AG09319 (cell line): Measurements from ENCODE around the gene BTD.

Experiments used
- DNase-seq: peaks from one replicate; pipeline ENCODE4 v3.0.0-alpha.2; 2010; ENCODE audit warnings: low read depth; ENCODE audit errors: extremely low read depth
- CTCF ChIP-seq: IDR thresholded peaks from 2 replicates; pipeline ENCODE4 v1.5.1; 2011; ENCODE audit warnings: low read depth, mild to moderate bottlenecking, inconsistent platforms, low read length, moderate library complexity

BTD gene

GRCh38 chr3:15601399-15602145 is at the start of gene BTD, which contains the start of gene HACL1:
BTD (plus strand) TSS chr3:15601745; CDS start chr3:15635440, 33,695 bp downstream.
HACL1 (minus strand) TSS chr3:15601569; CDS start chr3:15601463, 106 bp downstream.
- DNase-seq = peak; percentile 96
- TF ChIP-seq CTCF = peak; percentile 20

GRCh38 chr3:15551902-15552301 is 49.6 kb upstream of the BTD start:
- DNase-seq = no peak

GRCh38 chr3:15553749-15554148 is 47.8 kb upstream of the BTD start:
- DNase-seq = no peak
- no peak for TF ChIP-seq CTCF

More at GRCh38 chr3:15551902-15552301, 49.6 kb upstream of the BTD start:
- no peak for TF ChIP-seq CTCF

GRCh38 chr3:15556512-15556911 is 45.0 kb upstream of the BTD start:
- DNase-seq = no peak
- no peak for TF ChIP-seq CTCF

GRCh38 chr3:15557511-15557946 is 44.0 kb upstream of the BTD start:
- peak; percentile 54 for TF ChIP-seq CTCF

GRCh38 chr3:15558581-15558980 is 43.0 kb upstream of the BTD start:
- TF ChIP-seq CTCF = no peak
- no peak for DNase-seq

More at GRCh38 chr3:15557511-15557946, 44.0 kb upstream of the BTD start:
- DNase-seq = peak; percentile 29

GRCh38 chr3:15562560-15562959 is 39.0 kb upstream of the BTD start:
- no peak for TF ChIP-seq CTCF
- no peak for DNase-seq
